H1 (cell line): Measurements from ENCODE around the gene AGER. TPM values are rescaled to one million over a fixed set of nuclear protein-coding genes. Genes with fewer than 3 reads are reported as not detected.

Source experiments
- CTCF ChIA-PET: fragments of 300-600 bp; sonication (Branson Sonifier 250); formaldehyde crosslinking; loops from one replicate; lab custom pipeline; 2021; ENCODE audit not compliant: partially characterized antibody; lab: Charles Lee
- POLR2A ChIA-PET: fragments of 300-600 bp; sonication (Branson Sonifier 250); formaldehyde crosslinking; loops from one replicate; lab custom pipeline; 2021; ENCODE audit warnings: inconsistent platforms; ENCODE audit not compliant: partially characterized antibody; lab: Charles Lee
- DNase-seq, 2 experiments: peaks; one replicate each; pipeline versions ENCODE4 v3.0.0 to v3.0.0-alpha.2; 2010 to 2022; ENCODE audit warnings: low spot score in 2 of 2, low read depth in 1 of 2, mixed read lengths in 1 of 2
- FAIRE-seq: peaks from 2 replicates; lab custom pipeline; 2011; peaks lifted over from hg19 to GRCh38; lab: Jason Lieb, UNC
- H2AFZ ChIP-seq: 2 replicates; pipeline ENCODE4 v1.8.1; 2012; ENCODE audit warnings: low read length, inconsistent platforms
- H2AK5ac ChIP-seq: 2 replicates; pipeline ENCODE4 v1.6.1; 2013; ENCODE audit warnings: low read depth, low read length
- H2BK120ac ChIP-seq: replicated peaks from 2 replicates; pipeline ENCODE3; 2013; ENCODE audit warnings: low read depth, low read length, inconsistent platforms
- H2BK12ac ChIP-seq: 2 replicates; pipeline ENCODE4 v1.6.1; 2013; ENCODE audit warnings: low read depth, low read length
- H2BK15ac ChIP-seq: 2 replicates; pipeline ENCODE4 v1.6.1; 2013; ENCODE audit warnings: low read length
- H2BK20ac ChIP-seq: 2 replicates; pipeline ENCODE4 v1.6.1; 2013; ENCODE audit warnings: low read length
- H2BK5ac ChIP-seq: 2 replicates; pipeline ENCODE4 v1.6.1; 2013; ENCODE audit warnings: low read depth, low read length
- H3K14ac ChIP-seq: 2 replicates; pipeline ENCODE4 v1.6.1; 2013; ENCODE audit warnings: inconsistent platforms; ENCODE audit not compliant: insufficient read length
- H3K18ac ChIP-seq: 2 replicates; pipeline ENCODE4 v1.6.1; 2013; ENCODE audit warnings: low read length; ENCODE audit errors: extremely low read depth
- H3K23ac ChIP-seq: 2 replicates; pipeline ENCODE4 v1.6.1; 2013; ENCODE audit warnings: inconsistent platforms; ENCODE audit not compliant: insufficient read length
- H3K23me2 ChIP-seq: 2 replicates; pipeline ENCODE4 v1.6.1; 2013; ENCODE audit warnings: low read depth, low read length
- H3K27ac ChIP-seq: 2 replicates; pipeline ENCODE4 v1.6.1; 2011; ENCODE audit warnings: low read depth, low read length, inconsistent platforms
- H3K27me3 ChIP-seq, 4 experiments: replicated peaks in 1 of 4; 1 replicate in 1 of 4; 2 replicates in 3 of 4; pipeline versions ENCODE4 v1.6.1 to v1.8.1; 2011 to 2013; ENCODE audit warnings: low read length in 3 of 4, mild to moderate bottlenecking in 3 of 4, inconsistent platforms in 2 of 4, mixed read lengths in 2 of 4, moderate library complexity in 1 of 4; ENCODE audit not compliant: control insufficient read depth in 3 of 4, insufficient read depth in 3 of 4; ENCODE audit errors: extremely low read depth in 1 of 4
- H3K36me3 ChIP-seq, 4 experiments: 2 replicates each; pipeline versions ENCODE4 v1.6.1 to v1.8.1; 2011 to 2013; ENCODE audit warnings: mild to moderate bottlenecking in 4 of 4, low read length in 3 of 4, moderate library complexity in 2 of 4, control low read depth in 1 of 4, inconsistent platforms in 1 of 4; ENCODE audit not compliant: insufficient read depth in 4 of 4, control insufficient read depth in 2 of 4
- H3K4ac ChIP-seq: replicated peaks from 2 replicates; pipeline ENCODE3; 2013; ENCODE audit warnings: low read length, low read depth, mixed read lengths, inconsistent platforms; ENCODE audit not compliant: insufficient read length
- H3K4me1 ChIP-seq, 4 experiments: replicated peaks in 1 of 4; 1 replicate in 1 of 4; 2 replicates in 3 of 4; pipeline versions ENCODE4 v1.6.1 to v1.8.1; 2011 to 2013; ENCODE audit warnings: low read length in 3 of 4, inconsistent platforms in 2 of 4, mixed read lengths in 1 of 4; ENCODE audit not compliant: insufficient read depth in 4 of 4, control insufficient read depth in 3 of 4
- H3K4me2 ChIP-seq, 2 experiments: 2 replicates each; pipeline versions ENCODE4 v1.6.1 to v1.8.1; 2011 to 2013; ENCODE audit warnings: low read depth in 2 of 2, low read length in 2 of 2, control low read depth in 1 of 2, inconsistent platforms in 1 of 2, mild to moderate bottlenecking in 1 of 2; ENCODE audit not compliant: insufficient read depth in 1 of 2
- H3K4me3 ChIP-seq, 4 experiments: fragments of 200-600, 300-600 bp in 1 of 4; sonication (generic), shearing (Covaris generic), sonication (Bioruptor Twin) in 1 of 4; 2 replicates each; pipeline versions ENCODE4 v1.5.1 to v1.8.1; 2011 to 2016; ENCODE audit warnings: low read length in 4 of 4, low read depth in 3 of 4, control low read depth in 2 of 4, inconsistent platforms in 2 of 4, mild to moderate bottlenecking in 2 of 4, mixed read lengths in 1 of 4, moderate library complexity in 1 of 4; ENCODE audit not compliant: insufficient read depth in 2 of 4; ENCODE audit errors: extremely low read depth in 1 of 4
- H3K56ac ChIP-seq: replicated peaks from 2 replicates; pipeline ENCODE3; 2013; ENCODE audit warnings: low read depth, mild to moderate bottlenecking, mixed read lengths, low read length, inconsistent platforms; ENCODE audit not compliant: insufficient read length
- H3K79me1 ChIP-seq: 2 replicates; pipeline ENCODE4 v1.6.1; 2013; ENCODE audit warnings: low read depth, low read length, control low read depth
- H3K79me2 ChIP-seq, 2 experiments: 2 replicates each; pipeline versions ENCODE4 v1.6.1 to v1.8.1; 2012 to 2013; ENCODE audit warnings: low read length in 2 of 2, mild to moderate bottlenecking in 2 of 2, inconsistent platforms in 1 of 2; ENCODE audit not compliant: insufficient read depth in 2 of 2, control insufficient read depth in 1 of 2
- H3K9ac ChIP-seq, 4 experiments: replicated peaks in 1 of 4; 1 replicate in 1 of 4; 2 replicates in 3 of 4; pipeline versions ENCODE4 v1.6.1 to v1.8.1; 2011 to 2013; ENCODE audit warnings: low read depth in 3 of 4, low read length in 3 of 4, control low read depth in 2 of 4, mild to moderate bottlenecking in 2 of 4, moderate library complexity in 2 of 4, inconsistent platforms in 1 of 4; ENCODE audit errors: extremely low read depth in 1 of 4
- H3K9me3 ChIP-seq, 2 experiments: 2 replicates each; pipeline versions ENCODE4 v1.6.1 to v1.8.1; 2012 to 2013; ENCODE audit warnings: mild to moderate bottlenecking in 2 of 2, moderate library complexity in 2 of 2, control low read depth in 1 of 2, inconsistent platforms in 1 of 2, low read depth in 1 of 2, low read length in 1 of 2, mixed read lengths in 1 of 2; ENCODE audit not compliant: insufficient read depth in 2 of 2
- H4K20me1 ChIP-seq, 2 experiments: replicated peaks in 1 of 2; 2 replicates each; pipeline versions ENCODE3 to v1.8.1; 2011 to 2013; ENCODE audit warnings: inconsistent platforms in 2 of 2, low read length in 2 of 2, mild to moderate bottlenecking in 1 of 2; ENCODE audit not compliant: insufficient read depth in 2 of 2, control insufficient read depth in 1 of 2
- H4K5ac ChIP-seq: 2 replicates; pipeline ENCODE4 v1.6.1; 2013; ENCODE audit warnings: low read length, low read depth, mixed read lengths, inconsistent platforms; ENCODE audit not compliant: insufficient read length
- H4K8ac ChIP-seq: 2 replicates; pipeline ENCODE4 v1.8.0; 2013; ENCODE audit warnings: mild to moderate bottlenecking, moderate library complexity, low read length, inconsistent platforms; ENCODE audit not compliant: insufficient read depth; ENCODE audit errors: extremely low read depth
- H4K91ac ChIP-seq: replicated peaks from 2 replicates; pipeline ENCODE3; 2013; ENCODE audit warnings: low read length, mixed read lengths, inconsistent platforms; ENCODE audit not compliant: insufficient read length
- BRCA1 ChIP-seq: IDR thresholded peaks from 2 replicates; pipeline ENCODE4 v1.6.1; 2012; ENCODE audit warnings: low read depth, low read length, improper control_type of control experiment
- CHD1 ChIP-seq: IDR thresholded peaks from 2 replicates; pipeline ENCODE4 v1.6.1; 2012; ENCODE audit warnings: low read depth, low read length, improper control_type of control experiment
- CTCF ChIP-seq, 3 experiments: IDR thresholded peaks; 1 replicate in 2 of 3; 2 replicates in 1 of 3; pipeline versions ENCODE4 v1.5.1 to v1.6.1; 2011; ENCODE audit warnings: low read length in 3 of 3, mild to moderate bottlenecking in 3 of 3, inconsistent platforms in 2 of 3, low read depth in 1 of 3, moderate library complexity in 1 of 3; ENCODE audit not compliant: insufficient read depth in 1 of 3; ENCODE audit errors: control extremely low read depth in 1 of 3
- FOSL1 ChIP-seq: IDR thresholded peaks from 2 replicates; pipeline ENCODE4 v1.6.1; 2011; ENCODE audit warnings: mild to moderate bottlenecking, low read depth, low read length, moderate library complexity; ENCODE audit not compliant: insufficient read depth
- NANOG ChIP-seq: IDR thresholded peaks from 2 replicates; pipeline ENCODE4 v1.6.1; 2011; ENCODE audit warnings: low read length, low read depth, mild to moderate bottlenecking, inconsistent platforms; ENCODE audit not compliant: insufficient read depth, poor library complexity, severe bottlenecking
- PHF8 ChIP-seq: fragments of 200-600 bp; sonication (generic); conservative IDR thresholded peaks from 2 replicates; pipeline ENCODE4 v1.7.1; 2012; ENCODE audit warnings: low read depth, mild to moderate bottlenecking, inconsistent platforms, low read length, moderate library complexity
- SP1 ChIP-seq: IDR thresholded peaks from 2 replicates; pipeline ENCODE4 v1.6.1; 2011; ENCODE audit warnings: low read depth, low read length
- SP2 ChIP-seq: IDR thresholded peaks from 2 replicates; pipeline ENCODE4 v1.6.1; 2012; ENCODE audit warnings: mild to moderate bottlenecking, low read length, inconsistent platforms
- SP4 ChIP-seq: IDR thresholded peaks from 2 replicates; pipeline ENCODE4 v1.6.1; 2012; ENCODE audit warnings: low read length, inconsistent platforms
- SUZ12 ChIP-seq: fragments of 200-600 bp; sonication (generic); IDR thresholded peaks from 2 replicates; pipeline ENCODE4 v1.6.1; 2012; ENCODE audit warnings: mild to moderate bottlenecking, inconsistent platforms, low read length, moderate library complexity, mixed read lengths
- TBP ChIP-seq: IDR thresholded peaks from 2 replicates; pipeline ENCODE4 v1.6.1; 2011; ENCODE audit warnings: low read depth, low read length, improper control_type of control experiment
- WGBS, 2 experiments: shearing (Covaris generic) in 1 of 2; methylation state at CpG; one replicate each; pipeline versions ENCODE4 v1.1.6 to v1.1.7; 2013 to 2015; ENCODE audit warnings: low lambda C conversion rate in 2 of 2, mixed read lengths in 2 of 2, inconsistent platforms in 1 of 2, low coverage in 1 of 2, missing lambda C conversion rate in 1 of 2; ENCODE audit not compliant: insufficient replicate concordance in 2 of 2, insufficient coverage in 1 of 2, insufficient read length in 1 of 2; ENCODE audit errors: extremely low coverage in 1 of 2, missing lambda C conversion rate in 1 of 2; 5-methylcytosine and 5-hydroxymethylcytosine counted together
- polyA plus RNA-seq, 7 experiments: library from polyadenylated mRNA; depleted of rRNA in 3 of 7; stranded (reverse) in 5 of 7; unstranded in 2 of 7; fragments of >200 nt in 5 of 7; fragments of 200-250 nt in 2 of 7; gene quantifications; 1 replicate in 5 of 7; 2 replicates in 1 of 7; 4 replicates in 1 of 7; pipeline versions ENCODE4 v1.2.1 to v1.2.3, GENCODE V29; 2011 to 2013; ENCODE audit warnings: missing spikeins in 2 of 7, mixed read lengths in 2 of 7
- total RNA-seq: library from RNA; stranded (reverse); fragmentation: NEBNext Ultra II Directional; extraction: Animal tissue kit (Norgen Biotek cat#: 25700); gene quantifications from 2 replicates; pipeline ENCODE4 v1.2.1, GENCODE V29; 2021

The AGER gene
- total and polyA plus RNA-seq, 2 of the 8 experiments (the other 6 are each of a cell fraction or from before 2014, with no cell fraction given): 3.8 to 10.9 TPM

GRCh38 chr6:32171234-32171633 is 12.8 kb downstream of the AGER start:
- Histone ChIP-seq H3K27ac (no peak overlapping the region), H3K14ac (no peak overlapping the region), H3K36me3 (peaks cover 4 to 41% (median 28%) of the 10 kb centered on the region in 4 experiments), H2AK5ac (no peak overlapping the region), H3K79me2 (peaks cover 13 to 38% of the 10 kb centered on the region in 2 experiments), H3K27me3 (no peaks in the 10 kb centered on the region), H4K91ac (no peak overlapping the region), H4K5ac (no peak overlapping the region), H4K20me1 (peaks cover 8 to 11% of the 10 kb centered on the region in 2 experiments), H3K9ac (no peak overlapping the region), H2BK20ac (no peak overlapping the region), H3K9me3 (no peaks in the 10 kb centered on the region), H3K23ac (no peak overlapping the region), H3K79me1 (peaks cover 4% of the 10 kb centered on the region; the same call in 1 of the 2 replicates), H2BK12ac (no peak overlapping the region), H3K23me2 (peaks cover 6% of the 10 kb centered on the region), H2AFZ (no peak overlapping the region), H3K56ac (no peak overlapping the region), H2BK15ac (no peak overlapping the region), H4K8ac (no peak overlapping the region), H3K4me2 (no peak overlapping the region), H2BK120ac (no peak overlapping the region), H2BK5ac (no peak overlapping the region), H3K4me3 (no peak overlapping the region), H3K18ac (no peak overlapping the region), H3K4me1 (peaks cover 4 to 18% (median 9%) of the 10 kb centered on the region in 4 experiments; a peak in 6 of 7 replicates), H3K4ac (no peak overlapping the region)
- 95% methylated on average over 6 of the region's 6 CpGs; no CpG with 5 or more reads in 1 of the 2 experiments for WGBS, 2 experiments
- FAIRE-seq (no peak), DNase-seq (no peak)
- CTCF ChIA-PET: interaction anchor here (0.8 to 2.4 kb wide), 6 partner anchors 17 to 244 kb away, joined by 3 to 7 read pairs (median 4); partner anchors contain the start of gene FKBPL
- POLR2A ChIA-PET: interaction anchor here (0.6 to 2.3 kb wide), 8 partner anchors 11 to 613 kb away, joined by 3 to 9 read pairs (median 3); partner anchors contain the start of genes LSM2, PBX2 and PRRT1
- no peak for TF ChIP-seq SUZ12
- no peak for TF ChIP-seq PHF8
- no peak for TF ChIP-seq BRCA1
- no peak for TF ChIP-seq SP1
- no peak for TF ChIP-seq SP4
- no peak for TF ChIP-seq SP2
- no peak for TF ChIP-seq NANOG
- TF ChIP-seq CTCF (IDR thresholded peaks at IDR 0.05; ENCODE audit: control extremely low read depth in 1 of 3, insufficient read depth in 1 of 3, low read depth in 1 of 3, low read length in 3 of 3): no peak
- no peak for TF ChIP-seq FOSL1
- no peak for TF ChIP-seq CHD1
- no peak for TF ChIP-seq TBP
